IMR-90 (cell line): ENCODE data around the gene ZCCHC7. TPM values are rescaled to one million over a fixed set of nuclear protein-coding genes. Genes with fewer than 3 reads are reported as not detected.

Source experiments
- ATAC-seq: fragments of 200-7000 bp; cut with Tn5 transposase; 2 replicates; pipeline ENCODE4 v1.9.1; 2020; ENCODE audit warnings: low read depth, mild to moderate bottlenecking, moderate library complexity
- BruUV-seq: library from RNA; stranded (reverse); fragments of 400-500 nt; replicated peaks from 2 replicates; lab custom pipeline; 2021; lab: Mats Ljungman, UMichigan
- CTCF ChIA-PET: fragments of 300-600 bp; formaldehyde crosslinking; extraction: SDS; loops from one replicate; lab custom pipeline; 2021; ENCODE audit warnings: antibody characterized with exemption; lab: Yijun Ruan, JAX
- POLR2A ChIA-PET: fragments of 300-600 bp; sonication (Branson Sonifier 250); formaldehyde crosslinking; loops from one replicate; lab custom pipeline; 2022; ENCODE audit warnings: antibody characterized with exemption; ENCODE audit not compliant: unreplicated experiment; lab: Charles Lee
- DNase-seq: peaks from one replicate; pipeline ENCODE4 v3.0.0; 2013
- H2AFZ ChIP-seq: replicated peaks from 2 replicates; pipeline ENCODE3; 2013; ENCODE audit warnings: low read length, mild to moderate bottlenecking; ENCODE audit not compliant: poor library complexity
- H2AK5ac ChIP-seq: 2 replicates; pipeline ENCODE4 v1.6.1; 2013; ENCODE audit warnings: low read depth, low read length, inconsistent platforms
- H2AK9ac ChIP-seq: replicated peaks from 2 replicates; pipeline ENCODE3; 2013; ENCODE audit warnings: mild to moderate bottlenecking, low read depth, low read length, moderate library complexity; ENCODE audit not compliant: poor library complexity
- H2BK120ac ChIP-seq: 2 replicates; pipeline ENCODE4 v1.6.1; 2013; ENCODE audit warnings: low read depth, low read length, inconsistent platforms
- H2BK15ac ChIP-seq: 3 replicates; pipeline ENCODE4 v1.6.1; 2013; ENCODE audit warnings: low read depth, low read length, inconsistent platforms
- H2BK20ac ChIP-seq: 2 replicates; pipeline ENCODE4 v1.6.1; 2013; ENCODE audit warnings: low read depth, mild to moderate bottlenecking, inconsistent platforms, low read length, moderate library complexity
- H2BK5ac ChIP-seq: 2 replicates; pipeline ENCODE4 v1.6.1; 2013; ENCODE audit warnings: mild to moderate bottlenecking, low read depth, low read length, inconsistent platforms; ENCODE audit not compliant: poor library complexity, severe bottlenecking
- H3K14ac ChIP-seq: replicated peaks from 2 replicates; pipeline ENCODE4 v1.6.1; 2013; ENCODE audit warnings: low read depth, low read length, inconsistent platforms
- H3K18ac ChIP-seq: 2 replicates; pipeline ENCODE4 v1.6.1; 2013; ENCODE audit warnings: low read depth, low read length, control low read depth
- H3K23ac ChIP-seq: 2 replicates; pipeline ENCODE4 v1.6.1; 2013; ENCODE audit warnings: low read depth, low read length, inconsistent platforms
- H3K27ac ChIP-seq: 2 replicates; pipeline ENCODE4 v1.5.1; 2013; ENCODE audit warnings: mild to moderate bottlenecking, control low read depth, low read length; ENCODE audit not compliant: insufficient read depth
- H3K27me3 ChIP-seq: 2 replicates; pipeline ENCODE4 v1.6.1; 2013; ENCODE audit warnings: low read length; ENCODE audit not compliant: control insufficient read depth, insufficient read depth
- H3K36me3 ChIP-seq: 2 replicates; pipeline ENCODE4 v1.6.1; 2013; ENCODE audit warnings: low read length, mixed read lengths; ENCODE audit not compliant: control insufficient read depth, insufficient read depth
- H3K4ac ChIP-seq: 2 replicates; pipeline ENCODE4 v1.6.1; 2013; ENCODE audit warnings: low read depth, low read length, inconsistent platforms
- H3K4me1 ChIP-seq: 2 replicates; pipeline ENCODE4 v1.6.1; 2013; ENCODE audit warnings: low read length, mixed read lengths; ENCODE audit not compliant: control insufficient read depth, insufficient read depth
- H3K4me2 ChIP-seq: 2 replicates; pipeline ENCODE4 v1.6.1; 2013; ENCODE audit warnings: low read depth, mild to moderate bottlenecking, control low read depth, low read length, moderate library complexity
- H3K4me3 ChIP-seq: 2 replicates; pipeline ENCODE4 v1.5.1; 2013; ENCODE audit warnings: low read depth, mild to moderate bottlenecking, control low read depth, low read length, moderate library complexity; ENCODE audit not compliant: insufficient read depth
- H3K56ac ChIP-seq: 2 replicates; pipeline ENCODE4 v1.6.1; 2013; ENCODE audit warnings: low read length, inconsistent platforms; ENCODE audit not compliant: insufficient read depth; ENCODE audit errors: extremely low read depth
- H3K79me1 ChIP-seq, 2 experiments: 2 replicates each; pipeline ENCODE4 v1.6.1; 2013; ENCODE audit warnings: low read length in 2 of 2, inconsistent platforms in 1 of 2, low read depth in 1 of 2
- H3K9ac ChIP-seq: 2 replicates; pipeline ENCODE4 v1.6.1; 2013; ENCODE audit warnings: low read depth, low read length, control low read depth
- H3K9me1 ChIP-seq: 2 replicates; pipeline ENCODE4 v1.6.1; 2013; ENCODE audit warnings: low read length, inconsistent platforms; ENCODE audit not compliant: insufficient read depth
- H3K9me3 ChIP-seq: 2 replicates; pipeline ENCODE4 v1.6.1; 2013; ENCODE audit warnings: low read length; ENCODE audit not compliant: control insufficient read depth, insufficient read depth
- H4K20me1 ChIP-seq: 2 replicates; pipeline ENCODE4 v1.6.1; 2013; ENCODE audit warnings: low read length, inconsistent platforms; ENCODE audit not compliant: insufficient read depth
- H4K5ac ChIP-seq: 2 replicates; pipeline ENCODE4 v1.6.1; 2013; ENCODE audit warnings: mild to moderate bottlenecking, low read depth, low read length, control low read depth
- H4K8ac ChIP-seq, 2 experiments: 2 replicates each; pipeline ENCODE4 v1.6.1; 2013; ENCODE audit warnings: low read depth in 2 of 2, low read length in 2 of 2, control low read depth in 1 of 2, inconsistent platforms in 1 of 2
- H4K91ac ChIP-seq: 2 replicates; pipeline ENCODE4 v1.6.1; 2013; ENCODE audit warnings: low read depth, low read length, inconsistent platforms; ENCODE audit not compliant: insufficient read depth
- BHLHE40 ChIP-seq: fragments of 150-350 bp; IDR thresholded peaks from 2 replicates; pipeline ENCODE4 v1.6.1; 2016; ENCODE audit warnings: mild to moderate bottlenecking, low read depth, low read length
- FOS ChIP-seq: fragments of 150-350 bp; IDR thresholded peaks from 2 replicates; pipeline ENCODE4 v1.6.1; 2016; ENCODE audit warnings: low read depth, low read length
- MAFK ChIP-seq: IDR thresholded peaks from 2 replicates; pipeline ENCODE4 v1.6.1; 2012; ENCODE audit warnings: low read depth, low read length, improper control_type of control experiment
- POLR2A ChIP-seq: IDR thresholded peaks from 2 replicates; pipeline ENCODE4 v1.6.1; 2012; ENCODE audit warnings: mild to moderate bottlenecking, low read depth, low read length
- WGBS, 2 experiments: methylation state at CpG; one replicate each; pipeline versions ENCODE4 v1.1.5 to v1.1.7; 2013; ENCODE audit warnings: missing lambda C conversion rate in 2 of 2; ENCODE audit not compliant: insufficient read length in 1 of 2; ENCODE audit errors: extremely low coverage in 2 of 2; 5-methylcytosine and 5-hydroxymethylcytosine counted together
- dilution Hi-C: fragments of 300-500 bp; cut with HindIII; formaldehyde crosslinking; loops from one replicate; pipeline ENCODE4 v1.14.3; 2018; ENCODE audit warnings: low sequenced_read_pairs; ENCODE audit not compliant: unreplicated experiment
- in situ Hi-C: fragments of 300-500 bp; cut with MboI; formaldehyde crosslinking; loops from 3 replicates; pipeline ENCODE4 v1.14.3; 2019; ENCODE audit warnings: low sequenced_read_pairs, inconsistent platforms, mixed read lengths
- intact Hi-C: fragments of 100-400 bp; cut with micrococcal nuclease; formaldehyde crosslinking; loops from 2 replicates; pipeline ENCODE4 v1.10.0; 2022
- polyA plus RNA-seq, 3 experiments: library from polyadenylated mRNA; depleted of rRNA; stranded (reverse); fragments of >200 nt; gene quantifications; 2 replicates each; pipeline ENCODE4 v1.2.3, GENCODE V29; 2012; ENCODE audit warnings: low replicate concordance in 1 of 3
- total RNA-seq: library from RNA; depleted of rRNA; stranded (reverse); fragments of >200 nt; gene quantifications from 2 replicates; pipeline ENCODE4 v1.2.3, GENCODE V29; 2012
- TF ChIP-seq, protein P1 (sequence below): fragments of 150-350 bp; IDR thresholded peaks from 2 replicates; pipeline ENCODE4 v1.6.1; 2017; ENCODE audit warnings: mild to moderate bottlenecking, antibody characterized with exemption, low read length, low read depth
- TF ChIP-seq, protein P2 (sequence below): fragments of 150-350 bp; IDR thresholded peaks from 2 replicates; pipeline ENCODE4 v1.6.1; 2016; ENCODE audit warnings: low read depth, mild to moderate bottlenecking, low read length, moderate library complexity, borderline replicate concordance

ZCCHC7 gene
- total and polyA plus RNA-seq, 2 of the 4 experiments (the other 2 are of a cell fraction): 13.6 to 28.7 TPM

- 100% methylated on average over 1 of the region's 4 CpGs; no CpG with 5 or more reads in 1 of the 2 experiments for WGBS, 2 experiments
- Histone ChIP-seq H3K4me2 (no peak overlapping the region), H3K23ac (no peak overlapping the region), H4K91ac (no peak overlapping the region), H3K9me3 (no peaks in the 10 kb centered on the region), H3K9me1 (no peaks in the 10 kb centered on the region), H2BK20ac (no peak overlapping the region), H3K4me1 (peaks cover 3% of the 10 kb centered on the region), H3K27ac (no peak overlapping the region), H2BK120ac (no peak overlapping the region), H4K5ac (no peak overlapping the region), H3K27me3 (no peaks in the 10 kb centered on the region), H3K4ac (no peak overlapping the region), H2AK5ac (no peak overlapping the region), H3K36me3 (no peaks in the 10 kb centered on the region), H2AK9ac (no peak overlapping the region), H3K79me1 (peaks cover 3 to 8% of the 10 kb centered on the region in 2 experiments; a peak in 2 of 4 replicates), H3K56ac (no peak overlapping the region), H4K20me1 (no peaks in the 10 kb centered on the region), H4K8ac (no peak overlapping the region), H2BK15ac (no peak overlapping the region), H3K18ac (no peak overlapping the region), H3K14ac (no peak overlapping the region), H2BK5ac (no peak overlapping the region), H3K9ac (no peak overlapping the region), H3K4me3 (no peak overlapping the region), H2AFZ (no peak overlapping the region)
- BruUV-seq: no TSS peak
- DNase-seq (no peak), ATAC-seq (no peak)
- intact Hi-C loops: loop anchor here (10.0 kb wide), 1 partner anchor 55 kb away; no protein-coding TSS in a partner anchor
- in situ Hi-C loops: no loop called here
- TF ChIP-seq BHLHE40 (no peak), FOS (no peak), POLR2A (no peak), MAFK (no peak)
- TF ChIP-seq, protein P1, sequence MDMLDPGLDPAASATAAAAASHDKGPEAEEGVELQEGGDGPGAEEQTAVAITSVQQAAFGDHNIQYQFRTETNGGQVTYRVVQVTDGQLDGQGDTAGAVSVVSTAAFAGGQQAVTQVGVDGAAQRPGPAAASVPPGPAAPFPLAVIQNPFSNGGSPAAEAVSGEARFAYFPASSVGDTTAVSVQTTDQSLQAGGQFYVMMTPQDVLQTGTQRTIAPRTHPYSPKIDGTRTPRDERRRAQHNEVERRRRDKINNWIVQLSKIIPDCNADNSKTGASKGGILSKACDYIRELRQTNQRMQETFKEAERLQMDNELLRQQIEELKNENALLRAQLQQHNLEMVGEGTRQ: no peak
- TF ChIP-seq, protein P2, sequence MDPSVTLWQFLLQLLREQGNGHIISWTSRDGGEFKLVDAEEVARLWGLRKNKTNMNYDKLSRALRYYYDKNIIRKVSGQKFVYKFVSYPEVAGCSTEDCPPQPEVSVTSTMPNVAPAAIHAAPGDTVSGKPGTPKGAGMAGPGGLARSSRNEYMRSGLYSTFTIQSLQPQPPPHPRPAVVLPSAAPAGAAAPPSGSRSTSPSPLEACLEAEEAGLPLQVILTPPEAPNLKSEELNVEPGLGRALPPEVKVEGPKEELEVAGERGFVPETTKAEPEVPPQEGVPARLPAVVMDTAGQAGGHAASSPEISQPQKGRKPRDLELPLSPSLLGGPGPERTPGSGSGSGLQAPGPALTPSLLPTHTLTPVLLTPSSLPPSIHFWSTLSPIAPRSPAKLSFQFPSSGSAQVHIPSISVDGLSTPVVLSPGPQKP: no peak
- dilution Hi-C loops: no loop called here
- CTCF ChIA-PET: no interaction called here
- POLR2A ChIA-PET: no interaction called here
Observed at GRCh38 chr9:37289631-37290030, 169.3 kb downstream of the ZCCHC7 start.
